Neural crest cell (in vitro differentiated cells): ENCODE results near the gene TFPI. TPM values are rescaled to one million over a fixed set of nuclear protein-coding genes. Genes with fewer than 3 reads are reported as not detected.
"Not testable (repeated sequence)": the region's sequence is repeated elsewhere in the genome, so short reads cannot be mapped to it uniquely, and the experiment has no call there.

Experiments
- DNase-seq: peaks from one replicate; pipeline ENCODE4 v3.0.0; 2021; ENCODE audit warnings: low read depth, mixed read lengths, low spot score
- H3K27ac Mint-ChIP-seq: one replicate; pipeline ENCODE4 v1.8.0; 2021; ENCODE audit warnings: mild to moderate bottlenecking, mixed read lengths; ENCODE audit not compliant: unreplicated experiment
- H3K27me3 Mint-ChIP-seq: 2 replicates; pipeline ENCODE4 v1.8.0; 2021; ENCODE audit warnings: low read depth, mild to moderate bottlenecking, mixed read lengths
- H3K36me3 Mint-ChIP-seq: 2 replicates; pipeline ENCODE4 v1.8.0; 2021; ENCODE audit warnings: low read depth, mild to moderate bottlenecking, mixed read lengths
- H3K4me1 Mint-ChIP-seq: 2 replicates; pipeline ENCODE4 v1.8.0; 2021; ENCODE audit warnings: mixed read lengths
- H3K4me3 Mint-ChIP-seq: one replicate; pipeline ENCODE4 v1.8.0; 2021; ENCODE audit warnings: mild to moderate bottlenecking, mixed read lengths
- H3K9me3 Mint-ChIP-seq: 2 replicates; pipeline ENCODE4 v1.8.0; 2021; ENCODE audit warnings: mixed read lengths
- total RNA-seq: library from RNA; stranded (reverse); gene quantifications from 2 replicates; pipeline ENCODE4 v1.2.1, GENCODE V29; 2021
- TF ChIP-seq, protein P1 (sequence below): fragments of 200-600 bp; sonication (generic); conservative IDR thresholded peaks from 2 replicates; pipeline ENCODE4 v1.5.0; 2021; ENCODE audit warnings: antibody characterized with exemption, mild to moderate bottlenecking

The TFPI gene
- total RNA-seq, 1 donor from 2014 or later: 7.0 TPM

DNA sequence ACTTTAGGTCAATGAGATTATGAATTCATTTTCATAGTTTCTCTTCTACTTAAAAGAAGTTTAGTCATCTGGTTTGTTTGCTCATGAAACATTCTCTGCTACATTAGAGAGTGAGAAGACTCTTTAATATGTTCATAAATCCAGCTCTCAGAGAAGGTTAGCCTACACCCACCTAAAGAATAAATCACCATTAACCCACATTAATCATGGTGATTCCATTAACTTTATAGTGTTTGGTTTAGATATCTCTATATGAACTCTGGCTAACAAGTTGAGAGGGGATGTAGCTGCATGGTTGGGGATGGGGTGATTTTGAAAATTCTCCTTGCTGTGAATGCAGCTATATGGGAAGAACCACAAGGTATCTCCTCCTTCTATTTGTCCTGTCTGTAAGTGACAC is 10.7 kb downstream of the TFPI start:
- Mint-ChIP-seq H3K27ac (no peak overlapping the region), H3K4me3 (no peak overlapping the region), H3K9me3 (no peaks in the 10 kb centered on the region), H3K4me1 (peaks cover 15% of the 10 kb centered on the region), H3K27me3 (no peaks in the 10 kb centered on the region), H3K36me3 (no peaks in the 10 kb centered on the region)
- TF ChIP-seq, protein P1, sequence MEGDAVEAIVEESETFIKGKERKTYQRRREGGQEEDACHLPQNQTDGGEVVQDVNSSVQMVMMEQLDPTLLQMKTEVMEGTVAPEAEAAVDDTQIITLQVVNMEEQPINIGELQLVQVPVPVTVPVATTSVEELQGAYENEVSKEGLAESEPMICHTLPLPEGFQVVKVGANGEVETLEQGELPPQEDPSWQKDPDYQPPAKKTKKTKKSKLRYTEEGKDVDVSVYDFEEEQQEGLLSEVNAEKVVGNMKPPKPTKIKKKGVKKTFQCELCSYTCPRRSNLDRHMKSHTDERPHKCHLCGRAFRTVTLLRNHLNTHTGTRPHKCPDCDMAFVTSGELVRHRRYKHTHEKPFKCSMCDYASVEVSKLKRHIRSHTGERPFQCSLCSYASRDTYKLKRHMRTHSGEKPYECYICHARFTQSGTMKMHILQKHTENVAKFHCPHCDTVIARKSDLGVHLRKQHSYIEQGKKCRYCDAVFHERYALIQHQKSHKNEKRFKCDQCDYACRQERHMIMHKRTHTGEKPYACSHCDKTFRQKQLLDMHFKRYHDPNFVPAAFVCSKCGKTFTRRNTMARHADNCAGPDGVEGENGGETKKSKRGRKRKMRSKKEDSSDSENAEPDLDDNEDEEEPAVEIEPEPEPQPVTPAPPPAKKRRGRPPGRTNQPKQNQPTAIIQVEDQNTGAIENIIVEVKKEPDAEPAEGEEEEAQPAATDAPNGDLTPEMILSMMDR: no peak
- no peak for DNase-seq

DNA sequence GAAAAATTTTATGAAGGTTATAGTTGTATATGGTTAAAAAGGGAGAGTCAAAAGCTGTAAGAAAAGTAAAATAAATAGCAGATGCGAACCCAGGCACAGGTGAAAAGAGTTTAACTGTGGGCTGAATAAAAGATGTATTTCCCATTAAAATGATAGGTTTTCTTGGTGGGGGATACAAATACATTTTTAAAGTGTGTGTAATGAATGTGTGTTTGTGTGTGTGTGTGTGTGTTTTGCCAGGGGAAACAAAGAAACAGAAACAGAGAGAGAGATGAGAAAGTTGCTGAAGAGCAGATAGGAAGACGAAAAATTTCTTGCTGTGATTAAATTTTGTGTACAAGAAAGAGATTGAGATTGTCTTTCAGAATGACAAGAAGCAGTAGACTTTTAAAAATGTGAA is 12.1 kb downstream of the TFPI start:
- H3K36me3 Mint-ChIP-seq: no peaks in the 10 kb centered on the region
- TF ChIP-seq, protein P1: no peak
- peak overlapping the region; percentile 23 for H3K27ac Mint-ChIP-seq
- H3K9me3 Mint-ChIP-seq: no peaks in the 10 kb centered on the region
- H3K4me3 Mint-ChIP-seq: no peak overlapping the region
- H3K4me1 Mint-ChIP-seq: peaks cover 15% of the 10 kb centered on the region
- DNase-seq: no peak
- H3K27me3 Mint-ChIP-seq: no peaks in the 10 kb centered on the region

DNA sequence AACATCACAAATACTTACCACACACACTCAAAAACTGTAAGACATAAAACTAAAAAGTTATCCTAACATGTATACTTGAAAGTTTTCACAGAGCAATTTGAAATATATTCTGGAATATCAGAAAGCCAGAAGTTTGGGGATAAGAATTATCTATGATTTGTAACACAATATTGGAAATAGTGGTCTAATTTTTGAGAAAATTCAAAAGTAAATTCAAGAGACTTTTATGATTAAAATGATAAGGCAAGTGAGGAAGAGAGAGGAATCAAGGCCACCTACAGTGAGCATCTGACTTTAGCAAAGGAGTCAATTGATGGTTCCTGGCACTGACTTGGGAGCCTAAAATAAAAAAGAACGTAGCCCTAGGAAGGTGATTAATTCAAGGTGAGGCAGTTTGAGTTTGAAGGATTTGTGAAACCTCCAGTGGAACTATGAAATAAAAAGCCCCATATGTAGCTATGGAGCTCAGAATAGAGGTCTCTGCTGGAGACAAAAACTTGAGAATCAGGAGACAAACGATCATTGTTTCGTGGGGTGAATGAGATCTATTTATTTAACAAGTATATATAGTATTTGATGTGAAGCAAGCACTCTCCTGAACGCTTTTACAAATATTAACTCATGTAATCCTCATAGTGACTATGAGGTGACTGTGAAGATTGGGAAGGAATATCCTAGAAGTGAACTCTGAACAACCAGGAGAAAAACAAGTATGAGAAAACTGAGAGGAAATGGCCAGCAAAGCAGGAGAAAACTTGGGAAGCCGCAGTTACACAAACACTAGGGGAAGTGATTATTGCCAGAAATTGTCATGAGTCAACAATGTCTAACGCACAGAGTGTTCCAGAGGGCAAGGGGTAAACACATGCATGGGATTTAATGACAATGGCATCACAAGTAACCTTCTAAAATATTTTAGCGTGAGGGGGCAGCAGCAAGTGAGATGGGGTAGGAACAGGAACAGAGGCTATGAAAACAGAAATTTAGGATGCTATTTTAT is 12.8 kb downstream of the TFPI start:
- H3K27me3 Mint-ChIP-seq: no peaks in the 10 kb centered on the region
- H3K4me1 Mint-ChIP-seq: peaks cover 15% of the 10 kb centered on the region
- DNase-seq: no peak
- TF ChIP-seq, protein P1: no peak
- H3K27ac Mint-ChIP-seq: no peak overlapping the region
- H3K9me3 Mint-ChIP-seq: peaks cover 2% of the 10 kb centered on the region
- no peak overlapping the region for H3K4me3 Mint-ChIP-seq
- no peaks in the 10 kb centered on the region for H3K36me3 Mint-ChIP-seq

DNA sequence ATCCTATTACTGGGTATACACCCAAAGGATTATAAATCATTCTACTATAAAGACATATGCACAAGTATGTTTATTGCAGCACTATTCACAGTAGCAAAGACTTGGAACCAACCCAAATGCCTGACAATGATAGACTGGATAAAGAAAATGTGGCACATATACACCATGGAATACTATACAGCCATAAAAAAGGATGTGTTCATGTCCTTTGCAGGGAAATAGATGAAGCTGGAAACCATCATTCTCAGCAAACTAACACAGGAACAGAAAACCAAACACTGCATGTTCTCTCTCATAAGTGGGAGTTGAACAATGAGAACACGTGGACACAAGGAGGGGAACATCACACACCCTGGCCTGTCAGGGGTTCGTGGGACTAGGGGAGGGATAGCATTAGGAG is 16.0 kb downstream of the TFPI start:
- H3K27me3 Mint-ChIP-seq, DNase-seq, H3K4me3 Mint-ChIP-seq, H3K27ac Mint-ChIP-seq: not testable (repeated sequence)
- Mint-ChIP-seq H3K36me3 (peaks cover 16% of the 10 kb centered on the region), H3K9me3 (peaks cover 13% of the 10 kb centered on the region), H3K4me1 (peaks cover 15% of the 10 kb centered on the region)

DNA sequence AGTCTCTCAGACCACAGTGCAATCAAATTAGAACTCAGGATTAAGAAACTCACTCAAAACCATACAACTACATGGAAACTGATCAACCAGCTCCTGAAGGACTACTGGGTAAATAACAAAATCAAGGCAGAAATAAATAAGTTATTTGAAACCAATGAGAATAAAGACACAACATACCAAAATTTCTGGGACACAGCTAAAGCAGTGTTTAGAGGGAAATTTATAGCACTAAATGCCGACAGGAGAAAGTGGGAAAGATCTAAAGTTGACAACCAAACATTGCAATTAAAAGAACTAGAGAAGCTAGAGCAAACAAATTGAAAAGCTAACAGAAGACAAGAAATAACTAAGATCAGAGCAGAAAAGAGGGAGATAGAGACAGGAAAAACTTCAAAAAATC is 18.9 kb downstream of the TFPI start:
- not testable (repeated sequence) for H3K27ac Mint-ChIP-seq, DNase-seq, H3K27me3 Mint-ChIP-seq, H3K4me3 Mint-ChIP-seq, H3K4me1 Mint-ChIP-seq
- Mint-ChIP-seq H3K36me3 (peaks cover 16% of the 10 kb centered on the region), H3K9me3 (peaks cover 13% of the 10 kb centered on the region)

- H3K4me1 Mint-ChIP-seq: no peaks in the 10 kb centered on the region
- DNase-seq: no peak
- H3K4me3 Mint-ChIP-seq: no peak overlapping the region
- peaks cover 16% of the 10 kb centered on the region for H3K36me3 Mint-ChIP-seq
- TF ChIP-seq, protein P1: no peak
- peaks cover 13% of the 10 kb centered on the region for H3K9me3 Mint-ChIP-seq
- no peaks in the 10 kb centered on the region for H3K27me3 Mint-ChIP-seq
- no peak overlapping the region for H3K27ac Mint-ChIP-seq
Observed at GRCh38 chr2:187532333-187533120, 21.7 kb downstream of the TFPI start.
